Neural cell (in vitro differentiated cells): ENCODE results near the gene PSEN1. TPM values are rescaled to one million over a fixed set of nuclear protein-coding genes. Genes with fewer than 3 reads are reported as not detected.

Source experiments
- H2AFZ ChIP-seq: fragments of 200-600, 300-800 bp; sonication (generic), shearing (Covaris generic); 2 replicates; pipeline ENCODE4 v1.6.0; 2014; ENCODE audit warnings: low read depth, mild to moderate bottlenecking, antibody characterized with exemption, low read length, moderate library complexity
- H3F3A ChIP-seq: fragments of 200-600 bp; shearing (Covaris generic); 2 replicates; pipeline ENCODE4 v1.6.1; 2016; ENCODE audit warnings: mild to moderate bottlenecking, moderate library complexity, mixed read lengths, antibody characterized with exemption, low read length; ENCODE audit not compliant: insufficient read depth, poor library complexity, severe bottlenecking
- H3K27ac ChIP-seq: fragments of 200-600, 300-800 bp; sonication (generic), shearing (Covaris generic); 2 replicates; pipeline ENCODE4 v1.5.1; 2014; ENCODE audit warnings: mild to moderate bottlenecking, low read length, moderate library complexity
- H3K27me3 ChIP-seq: fragments of 300-800, 200-600 bp; sonication (generic), shearing (Covaris generic); 2 replicates; pipeline ENCODE4 v1.6.0; 2014; ENCODE audit warnings: mild to moderate bottlenecking, low read depth, low read length, moderate library complexity; ENCODE audit not compliant: insufficient read depth
- H3K36me3 ChIP-seq: fragments of 300-800, 200-600 bp; sonication (generic), shearing (Covaris generic); 2 replicates; pipeline ENCODE4 v1.5.1; 2014; ENCODE audit warnings: mild to moderate bottlenecking, antibody characterized with exemption, low read length, moderate library complexity; ENCODE audit not compliant: insufficient read depth
- H3K4me2 ChIP-seq: fragments of 300-800, 200-600 bp; sonication (generic), shearing (Covaris generic); 2 replicates; pipeline ENCODE4 v1.6.0; 2014; ENCODE audit warnings: mild to moderate bottlenecking, low read length
- H3K4me3 ChIP-seq: fragments of 300-800, 200-600 bp; sonication (generic), shearing (Covaris generic); 2 replicates; pipeline ENCODE4 v1.5.1; 2014; ENCODE audit warnings: mild to moderate bottlenecking, low read length, moderate library complexity
- H3K79me2 ChIP-seq: fragments of 200-600 bp; shearing (Covaris generic); replicated peaks from 2 replicates; pipeline ENCODE4 v1.6.0; 2014; ENCODE audit warnings: mild to moderate bottlenecking, low read length, moderate library complexity; ENCODE audit not compliant: insufficient read depth
- H3K9ac ChIP-seq: fragments of 300-800, 200-600 bp; sonication (generic), shearing (Covaris generic); 2 replicates; pipeline ENCODE4 v1.6.1; 2016; ENCODE audit warnings: mild to moderate bottlenecking, low read length, mixed read lengths
- H3K9me2 ChIP-seq: fragments of 200-600 bp; shearing (Covaris generic); 2 replicates; pipeline ENCODE4 v1.6.1; 2016; ENCODE audit warnings: mild to moderate bottlenecking, low read length, mixed read lengths; ENCODE audit not compliant: insufficient read depth
- H3K9me3 ChIP-seq: fragments of 200-600, 300-800 bp; sonication (generic), shearing (Covaris generic); 2 replicates; pipeline ENCODE4 v1.6.1; 2016; ENCODE audit warnings: mild to moderate bottlenecking, mixed run types, low read length, moderate library complexity, mixed read lengths
- H4K20me1 ChIP-seq: fragments of 200-600 bp; shearing (Covaris generic); 2 replicates; pipeline ENCODE4 v1.6.1; 2016; ENCODE audit warnings: mild to moderate bottlenecking, mixed run types; ENCODE audit not compliant: insufficient read depth
- EP300 ChIP-seq: fragments of 450-650 bp; conservative IDR thresholded peaks from 2 replicates; pipeline ENCODE4 v1.6.1; 2014; ENCODE audit warnings: antibody characterized with exemption, mild to moderate bottlenecking, moderate library complexity; ENCODE audit not compliant: poor library complexity, severe bottlenecking
- EZH2 ChIP-seq: fragments of 200-600, 300-800 bp; shearing (Covaris generic), sonication (generic); IDR thresholded peaks from 2 replicates; pipeline ENCODE4 v1.6.1; 2014; ENCODE audit warnings: antibody characterized with exemption, low read length, borderline replicate concordance, mild to moderate bottlenecking; ENCODE audit not compliant: insufficient read depth, poor library complexity, severe bottlenecking
- MXI1 ChIP-seq: fragments of 450-650 bp; conservative IDR thresholded peaks from 2 replicates; pipeline ENCODE4 v1.6.1; 2014; ENCODE audit warnings: antibody characterized with exemption, mild to moderate bottlenecking; ENCODE audit not compliant: poor library complexity, severe bottlenecking
- POLR2AphosphoS5 ChIP-seq: IDR thresholded peaks from 2 replicates; pipeline ENCODE4 v1.6.1; 2012
- RAD21 ChIP-seq: fragments of 450-650 bp; conservative IDR thresholded peaks from 2 replicates; pipeline ENCODE4 v1.6.1; 2014; ENCODE audit warnings: antibody characterized with exemption, mild to moderate bottlenecking, moderate library complexity
- SMC3 ChIP-seq: fragments of 450-650 bp; conservative IDR thresholded peaks from 2 replicates; pipeline ENCODE4 v1.6.1; 2014; ENCODE audit warnings: antibody characterized with exemption, mild to moderate bottlenecking, moderate library complexity; ENCODE audit not compliant: poor library complexity
- TAF1 ChIP-seq: IDR thresholded peaks from 2 replicates; pipeline ENCODE4 v1.6.1; 2012; ENCODE audit warnings: low read depth
- polyA plus RNA-seq: library from polyadenylated mRNA; depleted of rRNA; stranded (reverse); fragments of >200 nt; gene quantifications from 2 replicates; pipeline ENCODE4 v1.2.3, GENCODE V29; 2014
- TF ChIP-seq, protein P1 (sequence below): IDR thresholded peaks from 2 replicates; pipeline ENCODE4 v1.6.1; 2012; ENCODE audit warnings: borderline replicate concordance
- TF ChIP-seq, protein P2 (sequence below): fragments of 450-650 bp; IDR thresholded peaks from 2 replicates; pipeline ENCODE4 v1.5.1; 2014; ENCODE audit warnings: antibody characterized with exemption, mild to moderate bottlenecking, moderate library complexity; ENCODE audit not compliant: poor library complexity, severe bottlenecking

PSEN1 gene
- polyA plus RNA-seq, 1 donor from 2014 or later: 40.3 TPM

DNA sequence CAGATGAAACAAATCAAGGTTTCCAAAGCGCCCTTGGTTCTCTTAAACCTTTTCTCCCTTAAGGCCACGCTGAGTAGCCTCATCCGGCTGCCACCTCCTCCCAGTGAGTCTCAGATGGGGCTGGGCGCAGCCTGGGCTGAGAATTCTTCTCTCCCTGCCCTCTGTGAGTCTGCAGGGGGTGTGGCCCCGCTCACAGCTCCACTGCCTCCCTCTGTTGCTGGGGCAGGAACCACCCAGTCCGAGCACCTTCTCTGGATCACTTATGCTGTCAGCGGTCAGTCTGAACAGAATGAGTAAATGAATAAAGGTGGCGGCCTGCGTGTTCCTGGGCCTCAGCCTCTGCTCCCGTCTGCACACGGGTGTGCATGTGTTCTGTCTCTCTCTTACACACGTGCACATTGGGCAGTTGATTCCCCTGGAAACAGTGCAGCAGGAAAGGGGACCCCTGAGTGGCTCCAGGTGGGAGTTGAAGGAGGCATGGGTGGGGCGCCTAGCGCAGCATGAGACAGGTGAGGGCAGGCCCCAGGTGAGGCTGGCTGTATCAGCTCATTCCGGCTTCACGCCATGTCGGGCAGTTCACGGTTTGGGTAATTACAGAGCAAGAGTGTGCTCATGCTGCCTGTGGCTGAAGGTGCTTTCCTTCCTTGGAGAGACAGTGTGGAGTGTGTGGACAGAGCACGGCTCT, 105.3 kb downstream of the PSEN1 start:
- Histone ChIP-seq H3K9ac (no peak overlapping the region), H3F3A (no peaks in the 10 kb centered on the region), H3K9me2 (no peaks in the 10 kb centered on the region), H3K4me3 (no peak overlapping the region), H3K9me3 (no peaks in the 10 kb centered on the region), H3K27ac (no peak overlapping the region), H4K20me1 (no peaks in the 10 kb centered on the region), H2AFZ (no peak overlapping the region), H3K36me3 (no peaks in the 10 kb centered on the region), H3K27me3 (peaks cover 40% of the 10 kb centered on the region), H3K79me2 (no peaks in the 10 kb centered on the region), H3K4me2 (no peak overlapping the region)
- no peak for TF ChIP-seq EZH2
- no peak for TF ChIP-seq EP300
- no peak for TF ChIP-seq TAF1
- TF ChIP-seq RAD21: no peak
- no peak for TF ChIP-seq MXI1
- no peak for TF ChIP-seq POLR2AphosphoS5
- TF ChIP-seq SMC3: no peak
- TF ChIP-seq, protein P1, sequence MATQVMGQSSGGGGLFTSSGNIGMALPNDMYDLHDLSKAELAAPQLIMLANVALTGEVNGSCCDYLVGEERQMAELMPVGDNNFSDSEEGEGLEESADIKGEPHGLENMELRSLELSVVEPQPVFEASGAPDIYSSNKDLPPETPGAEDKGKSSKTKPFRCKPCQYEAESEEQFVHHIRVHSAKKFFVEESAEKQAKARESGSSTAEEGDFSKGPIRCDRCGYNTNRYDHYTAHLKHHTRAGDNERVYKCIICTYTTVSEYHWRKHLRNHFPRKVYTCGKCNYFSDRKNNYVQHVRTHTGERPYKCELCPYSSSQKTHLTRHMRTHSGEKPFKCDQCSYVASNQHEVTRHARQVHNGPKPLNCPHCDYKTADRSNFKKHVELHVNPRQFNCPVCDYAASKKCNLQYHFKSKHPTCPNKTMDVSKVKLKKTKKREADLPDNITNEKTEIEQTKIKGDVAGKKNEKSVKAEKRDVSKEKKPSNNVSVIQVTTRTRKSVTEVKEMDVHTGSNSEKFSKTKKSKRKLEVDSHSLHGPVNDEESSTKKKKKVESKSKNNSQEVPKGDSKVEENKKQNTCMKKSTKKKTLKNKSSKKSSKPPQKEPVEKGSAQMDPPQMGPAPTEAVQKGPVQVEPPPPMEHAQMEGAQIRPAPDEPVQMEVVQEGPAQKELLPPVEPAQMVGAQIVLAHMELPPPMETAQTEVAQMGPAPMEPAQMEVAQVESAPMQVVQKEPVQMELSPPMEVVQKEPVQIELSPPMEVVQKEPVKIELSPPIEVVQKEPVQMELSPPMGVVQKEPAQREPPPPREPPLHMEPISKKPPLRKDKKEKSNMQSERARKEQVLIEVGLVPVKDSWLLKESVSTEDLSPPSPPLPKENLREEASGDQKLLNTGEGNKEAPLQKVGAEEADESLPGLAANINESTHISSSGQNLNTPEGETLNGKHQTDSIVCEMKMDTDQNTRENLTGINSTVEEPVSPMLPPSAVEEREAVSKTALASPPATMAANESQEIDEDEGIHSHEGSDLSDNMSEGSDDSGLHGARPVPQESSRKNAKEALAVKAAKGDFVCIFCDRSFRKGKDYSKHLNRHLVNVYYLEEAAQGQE: no peak
- TF ChIP-seq, protein P2, sequence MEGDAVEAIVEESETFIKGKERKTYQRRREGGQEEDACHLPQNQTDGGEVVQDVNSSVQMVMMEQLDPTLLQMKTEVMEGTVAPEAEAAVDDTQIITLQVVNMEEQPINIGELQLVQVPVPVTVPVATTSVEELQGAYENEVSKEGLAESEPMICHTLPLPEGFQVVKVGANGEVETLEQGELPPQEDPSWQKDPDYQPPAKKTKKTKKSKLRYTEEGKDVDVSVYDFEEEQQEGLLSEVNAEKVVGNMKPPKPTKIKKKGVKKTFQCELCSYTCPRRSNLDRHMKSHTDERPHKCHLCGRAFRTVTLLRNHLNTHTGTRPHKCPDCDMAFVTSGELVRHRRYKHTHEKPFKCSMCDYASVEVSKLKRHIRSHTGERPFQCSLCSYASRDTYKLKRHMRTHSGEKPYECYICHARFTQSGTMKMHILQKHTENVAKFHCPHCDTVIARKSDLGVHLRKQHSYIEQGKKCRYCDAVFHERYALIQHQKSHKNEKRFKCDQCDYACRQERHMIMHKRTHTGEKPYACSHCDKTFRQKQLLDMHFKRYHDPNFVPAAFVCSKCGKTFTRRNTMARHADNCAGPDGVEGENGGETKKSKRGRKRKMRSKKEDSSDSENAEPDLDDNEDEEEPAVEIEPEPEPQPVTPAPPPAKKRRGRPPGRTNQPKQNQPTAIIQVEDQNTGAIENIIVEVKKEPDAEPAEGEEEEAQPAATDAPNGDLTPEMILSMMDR: no peak

DNA sequence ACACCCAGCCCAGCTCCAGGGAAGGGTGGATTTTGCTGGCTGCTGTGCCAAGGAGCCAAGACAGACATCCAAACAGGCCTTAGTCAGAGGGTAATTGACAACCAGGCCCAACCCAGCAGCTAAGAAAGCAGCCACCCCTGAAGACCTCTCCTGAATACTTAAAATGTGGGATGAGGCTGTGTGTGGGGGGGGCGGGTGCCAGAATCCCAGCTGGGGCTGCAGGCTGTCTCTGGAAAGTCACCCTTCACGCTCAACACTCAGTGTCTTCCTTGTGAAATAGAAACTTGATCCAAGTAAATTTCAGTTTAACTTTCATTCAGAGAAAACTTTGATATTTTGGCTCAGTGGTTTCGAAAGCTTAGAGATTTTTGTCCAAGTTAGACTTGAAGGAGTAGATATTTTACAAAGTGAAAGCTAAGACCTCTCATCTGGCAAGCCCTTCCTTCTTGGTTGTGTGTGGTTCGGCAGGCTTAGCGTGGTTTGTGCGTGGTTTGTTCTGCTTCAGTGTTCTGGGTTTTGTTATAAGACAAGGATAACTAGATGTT, 106.1 kb downstream of the PSEN1 start:
- no peaks in the 10 kb centered on the region for H3K36me3 ChIP-seq
- H3K79me2 ChIP-seq: no peaks in the 10 kb centered on the region
- H4K20me1 ChIP-seq: no peaks in the 10 kb centered on the region
- H3F3A ChIP-seq: no peaks in the 10 kb centered on the region
- no peaks in the 10 kb centered on the region for H3K9me3 ChIP-seq
- no peak overlapping the region for H2AFZ ChIP-seq
- TF ChIP-seq EP300: no peak
- no peak for TF ChIP-seq TAF1
- peaks cover 32% of the 10 kb centered on the region for H3K27me3 ChIP-seq
- no peak overlapping the region for H3K27ac ChIP-seq
- H3K9me2 ChIP-seq: no peaks in the 10 kb centered on the region
- H3K9ac ChIP-seq: no peak overlapping the region
- H3K4me2 ChIP-seq: no peak overlapping the region
- H3K4me3 ChIP-seq: no peak overlapping the region
